G401 (cell line): Measurements from ENCODE around the gene NDUFB10. TPM values are rescaled to one million over a fixed set of nuclear protein-coding genes. Genes with fewer than 3 reads are reported as not detected.

Experiments
- DNase-seq: peaks from one replicate; pipeline ENCODE4 v3.0.0-alpha.2; 2015; ENCODE audit warnings: low spot score
- in situ Hi-C: cut with HindIII; loops from 2 replicates; pipeline ENCODE4 v1.10.0; 2016; ENCODE audit warnings: low sequenced_read_pairs, mixed read lengths
- total RNA-seq: library from RNA; depleted of rRNA; stranded (reverse); fragments of >200 nt; shearing (Covaris generic); gene quantifications from 2 replicates; pipeline ENCODE4 v1.2.3, GENCODE V29; 2014

The NDUFB10 gene
- total RNA-seq, 1 experiment from 2014 or later, result 361 TPM

- in situ Hi-C loops, result no loop called here
- no peak for DNase-seq
Observed at GRCh38 chr16:1992704-1993317, 33.5 kb downstream of the NDUFB10 start.

DNA sequence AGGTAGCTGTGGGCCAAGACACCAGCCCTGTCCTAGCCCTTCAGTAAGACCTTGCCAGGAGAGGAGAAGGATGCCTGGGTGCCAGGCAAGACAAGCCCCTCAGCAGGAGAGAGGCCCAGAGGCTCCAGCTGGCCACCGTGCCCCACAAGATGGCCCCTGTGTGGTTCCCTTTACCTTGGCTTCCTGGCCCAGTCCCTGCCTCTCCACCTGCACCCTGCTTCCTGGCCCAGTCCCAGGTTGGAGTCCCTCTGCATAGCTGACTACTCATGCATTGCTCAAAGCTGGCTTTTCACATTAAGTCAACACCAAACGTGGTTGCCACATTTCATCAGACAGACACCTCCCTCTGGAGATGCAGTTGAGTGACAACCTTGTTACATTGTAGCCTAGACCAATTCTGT, 34.4 kb downstream of the NDUFB10 start:
- in situ Hi-C loops, result no loop called here
- DNase-seq, result no peak

GRCh38 chr16:1997494-1998359, 38.4 kb downstream of the NDUFB10 start:
- no peak for DNase-seq
- in situ Hi-C loops, result no loop called here

DNA sequence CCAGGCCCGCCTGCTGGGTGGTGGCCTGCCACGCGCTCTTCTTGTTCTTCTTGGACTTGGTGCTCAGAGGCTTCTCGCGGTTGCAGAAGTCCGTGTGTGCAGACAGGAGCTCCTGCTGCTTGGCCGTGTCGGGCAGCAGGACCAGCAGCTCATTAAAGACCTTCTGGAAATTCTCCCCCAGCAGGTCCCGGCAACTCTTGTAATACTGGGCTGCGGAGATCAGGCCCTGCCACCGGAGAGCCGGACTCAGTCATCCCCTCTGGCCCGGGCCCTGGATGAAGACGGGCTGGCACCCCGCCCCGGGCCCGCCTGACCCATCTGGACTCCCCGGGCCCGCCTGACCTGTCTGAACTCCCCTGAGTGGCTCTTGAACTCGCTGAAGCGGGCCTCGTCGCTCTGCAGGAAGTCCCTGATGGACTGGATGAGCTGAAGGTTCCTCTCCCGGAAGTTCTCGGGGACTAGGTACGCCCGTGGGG, 39.1 kb downstream of the NDUFB10 start:
- in situ Hi-C loops, result no loop called here
- peak; percentile 54 for DNase-seq

DNA sequence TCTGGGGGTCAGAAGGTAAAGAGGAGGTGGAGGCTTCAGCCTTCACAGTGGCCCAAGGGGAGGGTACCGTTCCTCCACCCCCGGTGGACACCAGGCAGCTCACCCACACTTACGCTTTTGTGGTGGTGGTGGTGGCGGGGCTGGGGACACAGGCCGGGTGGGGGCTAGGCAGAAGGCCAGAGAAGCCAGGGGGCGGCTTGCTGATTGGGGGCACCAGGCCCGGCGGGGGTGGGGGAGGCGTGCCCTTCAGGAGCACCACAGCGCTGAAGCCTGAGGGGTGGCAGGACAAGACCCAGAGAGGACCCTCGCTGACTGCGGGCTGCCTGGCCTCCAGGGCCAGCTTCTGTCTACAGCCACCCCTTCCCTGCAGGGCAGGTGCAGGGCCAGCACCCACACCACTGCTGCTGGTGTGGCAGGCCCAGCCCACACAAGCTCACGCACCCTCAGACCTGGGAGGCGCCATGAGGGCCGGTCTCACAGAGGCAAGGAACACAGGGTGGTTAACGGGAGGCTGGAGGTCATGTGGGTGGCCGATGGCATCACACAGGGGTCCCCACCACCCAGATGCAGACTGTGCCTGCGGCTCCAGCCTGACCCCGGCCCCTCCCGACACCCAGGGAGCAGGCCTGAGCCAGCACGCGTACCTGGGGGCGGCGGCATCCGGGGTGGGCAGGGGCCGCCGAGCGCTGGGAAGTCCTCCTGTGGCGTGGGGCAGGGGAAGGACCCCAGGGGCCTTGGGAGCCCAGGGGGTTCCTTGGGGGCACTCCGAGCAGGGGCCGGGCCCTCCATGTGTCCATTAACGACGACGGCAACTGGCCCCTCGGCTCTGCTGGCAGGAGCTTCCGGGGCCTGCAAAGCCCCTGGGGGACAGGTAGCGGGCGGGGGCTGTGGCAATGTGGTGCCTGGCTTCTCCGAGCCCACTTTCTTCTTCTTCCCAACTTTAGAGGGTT, 39.8 kb downstream of the NDUFB10 start:
- in situ Hi-C loops, result no loop called here
- no peak for DNase-seq

- DNase-seq, result no peak
- in situ Hi-C loops, result no loop called here
Observed at GRCh38 chr16:1999866-2000514, 40.7 kb downstream of the NDUFB10 start.

- DNase-seq, result no peak
- in situ Hi-C loops, result no loop called here
Observed at GRCh38 chr16:2001035-2001434, 41.7 kb downstream of the NDUFB10 start.

- in situ Hi-C loops, result no loop called here
- no peak for DNase-seq
Observed at GRCh38 chr16:2001456-2002355, 42.4 kb downstream of the NDUFB10 start.

GRCh38 chr16:2002406-2003230, 43.3 kb downstream of the NDUFB10 start:
- DNase-seq, result no peak
- in situ Hi-C loops, result no loop called here

GRCh38 chr16:2003231-2003826, 44.0 kb downstream of the NDUFB10 start:
- no peak for DNase-seq
- in situ Hi-C loops, result no loop called here

DNA sequence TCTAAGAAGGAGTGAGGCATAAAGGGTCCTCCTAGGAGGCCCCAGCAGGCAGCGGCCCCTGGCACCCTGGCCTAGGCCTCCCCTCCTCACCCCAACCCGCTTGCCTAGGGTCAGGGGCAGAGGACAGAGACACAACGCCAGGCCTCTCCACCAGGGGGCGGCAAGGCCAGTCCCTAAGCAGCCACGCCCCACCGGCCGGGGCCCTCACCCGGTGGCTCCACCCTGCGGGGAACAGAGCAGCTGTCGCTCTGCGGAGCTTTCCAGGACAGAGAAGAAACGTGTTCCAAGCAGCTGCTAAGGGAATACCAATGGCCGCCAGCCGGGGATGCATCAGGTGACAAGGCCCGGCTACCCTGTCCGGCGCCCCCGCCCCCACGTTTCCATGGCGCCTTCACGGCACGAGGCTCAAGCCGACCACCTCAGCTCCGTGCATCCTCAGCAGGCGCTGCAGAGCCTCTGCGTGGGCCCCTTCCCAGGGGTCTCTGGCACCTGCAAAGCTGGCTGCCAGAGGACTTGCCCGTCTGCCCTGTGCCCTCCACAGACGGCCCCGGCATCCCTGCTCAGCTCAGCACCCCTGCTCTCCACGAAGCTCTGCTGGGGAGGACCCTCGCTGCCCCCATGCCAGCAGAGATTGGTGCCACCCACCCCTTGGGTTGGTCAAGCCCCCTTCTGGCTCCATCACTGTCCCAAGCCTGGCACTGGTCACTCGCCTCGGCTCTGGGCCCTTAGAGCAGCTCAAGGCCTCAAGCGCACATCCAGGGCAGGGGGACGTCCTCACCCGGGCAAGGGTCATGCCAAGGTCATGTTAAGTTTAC, 44.7 kb downstream of the NDUFB10 start:
- peak; percentile 77 for DNase-seq
- in situ Hi-C loops, result no loop called here

DNA sequence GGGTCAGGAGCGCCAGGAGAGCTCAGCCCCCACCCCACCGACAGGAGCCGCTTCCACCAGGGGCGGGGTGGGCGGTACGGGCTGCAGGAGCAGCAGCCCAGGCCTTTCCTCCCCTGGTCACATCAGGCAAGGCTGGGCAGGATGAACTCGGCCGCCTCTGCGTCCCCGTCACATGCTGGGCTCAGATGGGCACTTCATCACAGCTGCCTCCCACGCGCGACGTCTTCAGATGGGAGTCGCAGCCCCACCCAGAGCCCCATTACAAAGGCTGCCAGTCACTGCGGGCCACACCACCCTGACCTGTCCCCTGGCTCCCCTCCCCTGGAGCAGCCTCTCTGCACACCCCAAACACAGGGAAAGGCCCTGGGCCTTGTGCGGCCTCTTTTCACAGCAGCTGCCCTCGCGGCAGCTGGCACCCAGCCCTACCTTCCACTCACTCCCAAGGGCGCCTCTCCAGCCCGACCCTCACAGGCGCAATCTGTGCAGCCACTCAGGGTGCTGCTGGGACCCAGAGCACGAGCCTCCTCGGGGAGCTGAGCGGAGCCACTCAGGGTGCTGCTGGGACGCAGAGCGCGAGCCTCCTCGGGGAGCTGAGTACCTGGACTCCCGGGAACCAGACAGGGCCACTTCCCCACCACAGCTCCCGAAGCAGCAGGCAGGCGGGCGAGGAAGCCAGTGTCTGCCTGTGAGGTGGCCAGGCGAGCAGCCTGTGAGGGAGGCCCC, 45.6 kb downstream of the NDUFB10 start:
- in situ Hi-C loops, result no loop called here
- peak; percentile 43 for DNase-seq

GRCh38 chr16:2005646-2006045, 46.3 kb downstream of the NDUFB10 start:
- peak; percentile 68 for DNase-seq
- in situ Hi-C loops, result no loop called here

DNA sequence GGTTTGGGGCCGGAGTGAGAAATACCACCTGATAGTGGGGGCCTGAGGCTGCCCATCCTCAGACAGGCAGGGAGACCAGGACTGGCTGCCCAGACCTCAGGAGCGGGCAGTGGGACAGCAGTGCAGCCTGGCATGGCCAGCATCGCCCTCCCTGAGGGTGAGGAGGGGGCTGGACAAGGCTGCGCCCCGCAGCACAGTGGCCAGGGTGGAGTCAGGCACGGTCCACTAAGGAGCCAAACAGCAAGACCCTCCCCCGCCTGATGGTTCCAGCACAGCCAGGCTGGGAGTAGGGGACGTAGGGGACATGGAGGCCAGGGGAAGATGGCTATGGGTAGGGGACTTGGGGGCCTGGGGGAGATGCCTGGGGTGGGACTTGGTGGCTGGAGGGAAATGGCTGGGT, 47.0 kb downstream of the NDUFB10 start:
- no peak for DNase-seq
- in situ Hi-C loops, result no loop called here

DNA sequence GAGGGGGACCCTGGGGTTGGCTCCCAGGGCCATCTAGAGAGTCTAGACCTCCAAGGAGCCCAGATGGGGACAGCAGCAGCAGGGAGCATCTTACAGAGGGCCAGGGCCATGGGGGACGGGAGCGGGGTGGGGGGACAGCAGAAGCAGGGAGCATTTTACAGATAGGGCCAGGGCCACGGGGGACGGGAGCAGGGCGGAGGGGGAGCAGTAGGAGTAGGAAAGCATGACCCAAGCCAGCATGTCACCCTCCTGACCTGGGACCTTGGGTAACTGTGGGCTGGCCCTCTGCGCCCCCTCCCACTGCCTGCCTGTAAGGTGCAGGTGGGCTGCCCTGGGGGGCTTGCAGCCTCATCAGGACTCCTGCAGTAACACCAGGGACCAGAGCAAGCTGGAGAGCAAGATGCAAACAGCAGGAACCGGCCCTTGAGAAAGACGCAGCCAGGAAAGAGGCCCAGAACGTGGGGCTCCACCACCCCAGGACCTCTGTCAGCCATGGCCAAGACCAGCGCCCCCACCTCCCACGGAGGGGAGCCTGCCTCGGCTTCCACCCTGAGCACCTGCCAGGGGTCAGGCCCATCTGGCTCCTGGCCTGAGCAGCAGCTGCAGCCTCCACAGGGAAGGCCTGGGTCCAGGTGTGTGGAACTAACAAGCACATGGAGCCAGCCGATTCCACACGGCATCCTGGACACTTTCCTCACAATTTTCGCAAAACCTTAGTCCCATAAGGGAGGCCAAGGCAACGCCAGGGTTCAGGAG, 47.9 kb downstream of the NDUFB10 start:
- in situ Hi-C loops, result no loop called here

More for the DNA sequence above, 47.9 kb downstream of the NDUFB10 start:
- DNase-seq, result no peak
